Skeletal muscle tissue (tissue), 4 donors: ENCODE data around the gene OR51I2. TPM values are rescaled to one million over a fixed set of nuclear protein-coding genes. Genes with fewer than 3 reads are reported as not detected.

ENCODE experiments used
- H3K27ac ChIP-seq: one replicate; pipeline ENCODE4 v1.7.0; 2013; ENCODE audit warnings: mild to moderate bottlenecking, low read depth, low read length, inconsistent platforms
- H3K27me3 ChIP-seq, 3 donors: one replicate each; pipeline ENCODE4 v1.7.0; 2013; ENCODE audit warnings: low read length in 3 of 3; ENCODE audit not compliant: control insufficient read depth in 3 of 3, insufficient read depth in 3 of 3
- H3K36me3 ChIP-seq, 3 donors: one replicate each; pipeline ENCODE4 v1.7.0; 2013; ENCODE audit warnings: low read length in 3 of 3; ENCODE audit not compliant: control insufficient read depth in 3 of 3, insufficient read depth in 3 of 3
- H3K4me1 ChIP-seq, 3 donors: one replicate each; pipeline ENCODE4 v1.7.0; 2013; ENCODE audit warnings: low read length in 3 of 3, mild to moderate bottlenecking in 3 of 3; ENCODE audit not compliant: control insufficient read depth in 3 of 3, insufficient read depth in 3 of 3
- H3K4me3 ChIP-seq, 3 donors: one replicate each; pipeline ENCODE4 v1.7.0; 2013; ENCODE audit warnings: low read length in 3 of 3
- H3K9ac ChIP-seq, 3 donors: one replicate each; pipeline ENCODE4 v1.7.0; 2013; ENCODE audit warnings: low read length in 3 of 3, mild to moderate bottlenecking in 3 of 3, moderate library complexity in 2 of 3, low read depth in 1 of 3
- H3K9me3 ChIP-seq, 3 donors: one replicate each; pipeline ENCODE4 v1.7.0; 2013; ENCODE audit warnings: low read length in 3 of 3; ENCODE audit not compliant: control insufficient read depth in 3 of 3
- total RNA-seq: library from RNA; depleted of rRNA; stranded (reverse); fragments of >200 nt; gene quantifications from one replicate; pipeline ENCODE4 v1.2.3, GENCODE V29; 2014
- donor health status: Osteomylitis.

OR51I2 gene, protein sequence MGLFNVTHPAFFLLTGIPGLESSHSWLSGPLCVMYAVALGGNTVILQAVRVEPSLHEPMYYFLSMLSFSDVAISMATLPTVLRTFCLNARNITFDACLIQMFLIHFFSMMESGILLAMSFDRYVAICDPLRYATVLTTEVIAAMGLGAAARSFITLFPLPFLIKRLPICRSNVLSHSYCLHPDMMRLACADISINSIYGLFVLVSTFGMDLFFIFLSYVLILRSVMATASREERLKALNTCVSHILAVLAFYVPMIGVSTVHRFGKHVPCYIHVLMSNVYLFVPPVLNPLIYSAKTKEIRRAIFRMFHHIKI
- total RNA-seq, result not detected

- H3K27ac ChIP-seq, result no peak within 1 kb of the TSS
- H3K4me3 ChIP-seq, result no peak within 1 kb of the TSS
- H3K9ac ChIP-seq, result no peak within 1 kb of the TSS
- no peaks in the 10 kb centered on the region for H3K9me3 ChIP-seq
- no peaks in the 10 kb centered on the region for H3K27me3 ChIP-seq
- no peaks in the 10 kb centered on the region for H3K4me1 ChIP-seq
- no peaks in the 10 kb centered on the region for H3K36me3 ChIP-seq
Measured at GRCh38 chr11:5449023-5449422, at the start of gene OR51I2. TSS of gene OR51I2 (plus strand) at chr11:5449323. CDS start at chr11:5453489, 4,166 bp downstream.

DNA sequence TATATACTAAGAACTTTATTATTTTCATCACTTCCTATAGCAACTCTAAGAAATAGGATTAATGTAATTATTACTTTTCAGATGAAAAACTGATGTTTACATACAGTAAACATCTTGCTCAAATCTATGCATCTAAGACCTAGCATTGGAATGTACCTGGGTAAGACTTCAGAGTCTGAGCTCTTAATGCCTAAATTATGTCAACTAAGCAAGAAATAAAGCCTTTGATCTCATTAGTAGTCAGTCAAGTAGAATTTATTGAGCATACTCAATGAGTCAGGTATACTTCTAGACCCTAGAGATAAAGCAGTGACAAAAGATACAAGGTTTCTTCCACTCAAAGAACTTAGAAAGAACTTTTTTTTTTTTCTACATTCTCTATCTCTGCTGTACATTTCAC, 44.0 kb upstream of the OR51I2 start:
- Histone ChIP-seq H3K27me3 (no peaks in the 10 kb centered on the region), H3K4me1 (no peaks in the 10 kb centered on the region), H3K36me3 (no peaks in the 10 kb centered on the region), H3K9me3 (peaks cover 0 to 2% (median 0%) of the 10 kb centered on the region in 3 donors), H3K4me3 (no peak overlapping the region), H3K27ac (no peak overlapping the region), H3K9ac (no peak overlapping the region)

- H3K9me3 ChIP-seq, result no peaks in the 10 kb centered on the region
- no peak overlapping the region for H3K27ac ChIP-seq
- no peaks in the 10 kb centered on the region for H3K36me3 ChIP-seq
- H3K9ac ChIP-seq, result no peak overlapping the region
- no peaks in the 10 kb centered on the region for H3K27me3 ChIP-seq
- H3K4me3 ChIP-seq, result no peak overlapping the region
- no peaks in the 10 kb centered on the region for H3K4me1 ChIP-seq
Measured at GRCh38 chr11:5420993-5421392, 28.1 kb upstream of the OR51I2 start.

GRCh38 chr11:5421811-5422210, 27.3 kb upstream of the OR51I2 start, which contains the start of gene OR51Q1:
TSS of gene OR51Q1 (plus strand) at chr11:5422111. CDS start at chr11:5422201, 90 bp downstream.
- H3K36me3 ChIP-seq, result no peaks in the 10 kb centered on the region
- no peaks in the 10 kb centered on the region for H3K4me1 ChIP-seq

DNA sequence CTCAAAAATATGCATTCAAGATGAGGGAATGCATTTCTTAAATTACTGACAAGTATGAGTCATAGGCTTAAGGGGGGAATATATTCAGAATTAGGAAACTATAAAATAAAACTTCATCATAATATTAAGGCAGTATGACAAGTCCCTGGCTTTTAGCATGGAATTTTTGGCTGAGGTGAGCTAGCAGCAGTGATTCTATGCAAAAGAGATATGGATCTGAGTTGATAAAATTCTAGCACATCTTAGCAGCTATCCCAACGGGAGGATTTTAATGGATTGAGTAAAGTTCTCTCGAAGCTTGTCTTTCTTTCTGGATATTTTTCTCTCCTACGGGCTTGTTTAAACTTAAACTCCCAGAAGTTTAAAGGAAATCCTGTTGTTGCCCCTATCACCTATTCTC, 26.0 kb upstream of the OR51I2 start:
- Histone ChIP-seq H3K9ac (no peak overlapping the region), H3K27ac (no peak overlapping the region), H3K36me3 (no peaks in the 10 kb centered on the region), H3K9me3 (no peaks in the 10 kb centered on the region), H3K4me3 (no peak overlapping the region), H3K27me3 (no peaks in the 10 kb centered on the region), H3K4me1 (no peaks in the 10 kb centered on the region)

More at GRCh38 chr11:5421811-5422210, 27.3 kb upstream of the OR51I2 start, which contains the start of gene OR51Q1:
- Histone ChIP-seq H3K9me3 (no peaks in the 10 kb centered on the region), H3K27ac (no peak within 1 kb of the TSS), H3K9ac (no peak within 1 kb of the TSS), H3K4me3 (no peak within 1 kb of the TSS), H3K27me3 (no peaks in the 10 kb centered on the region)

GRCh38 chr11:5441414-5441813, 7.7 kb upstream of the OR51I2 start, which contains the start of gene OR51I1:
TSS of gene OR51I1 (minus strand) at chr11:5441514. CDS start at chr11:5441514, 0 bp downstream.
- Histone ChIP-seq H3K9ac (no peak within 1 kb of the TSS), H3K4me1 (no peaks in the 10 kb centered on the region), H3K9me3 (no peaks in the 10 kb centered on the region), H3K4me3 (no peak within 1 kb of the TSS), H3K36me3 (no peaks in the 10 kb centered on the region), H3K27ac (no peak within 1 kb of the TSS), H3K27me3 (no peaks in the 10 kb centered on the region)

DNA sequence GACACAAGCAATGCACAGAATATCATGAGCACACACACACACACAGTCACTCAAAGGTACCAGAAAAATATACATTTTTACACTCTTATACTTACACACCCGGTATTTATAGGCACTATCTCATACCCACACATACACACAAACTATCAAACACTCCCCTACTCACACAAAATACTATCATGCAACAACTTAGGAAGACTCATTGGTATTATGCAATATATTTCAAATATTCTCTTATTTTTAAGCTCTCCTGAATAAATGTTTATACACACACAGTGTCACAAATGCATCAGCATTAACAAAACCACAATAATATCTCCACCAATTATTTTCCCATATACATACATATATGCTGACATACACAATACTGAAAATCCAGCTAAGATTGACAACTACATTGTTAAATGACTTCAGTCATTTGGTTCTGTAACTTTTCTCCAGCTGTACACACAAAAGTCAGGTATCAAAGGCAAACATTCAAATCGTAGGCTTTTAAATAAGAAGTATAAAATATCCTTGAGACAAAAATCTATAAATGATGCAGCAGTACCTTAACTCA, 5.2 kb upstream of the OR51I2 start:
- no peaks in the 10 kb centered on the region for H3K4me1 ChIP-seq
- no peaks in the 10 kb centered on the region for H3K36me3 ChIP-seq
- H3K4me3 ChIP-seq, result no peak overlapping the region
- H3K9ac ChIP-seq, result no peak overlapping the region
- no peaks in the 10 kb centered on the region for H3K27me3 ChIP-seq
- H3K9me3 ChIP-seq, result no peaks in the 10 kb centered on the region
- no peak overlapping the region for H3K27ac ChIP-seq

DNA sequence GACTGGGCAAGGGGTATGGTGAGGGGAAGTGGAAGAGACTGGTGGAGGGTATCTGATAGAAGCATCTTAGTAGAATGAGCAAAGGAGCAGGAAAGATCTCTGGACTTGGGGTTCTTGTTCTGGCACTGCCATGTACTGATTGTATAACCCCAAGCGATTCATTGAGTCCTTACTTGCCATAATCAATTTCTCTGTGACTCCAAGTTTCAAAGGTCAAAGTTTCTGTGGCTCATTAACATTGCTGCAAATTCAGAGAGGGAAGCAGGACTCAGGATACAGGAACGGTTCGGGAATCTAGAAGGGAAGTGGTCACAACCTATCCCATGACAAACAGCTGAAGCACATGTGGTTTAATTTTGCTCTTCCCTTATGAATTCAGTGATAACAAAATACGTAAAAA, 309 bp downstream of the OR51I2 start:
- Histone ChIP-seq H3K27ac (no peak overlapping the region), H3K27me3 (no peaks in the 10 kb centered on the region), H3K9me3 (no peaks in the 10 kb centered on the region), H3K4me1 (no peaks in the 10 kb centered on the region), H3K36me3 (no peaks in the 10 kb centered on the region), H3K4me3 (no peak overlapping the region), H3K9ac (no peak overlapping the region)

GRCh38 chr11:5460983-5461621, 12.0 kb downstream of the OR51I2 start:
- Histone ChIP-seq H3K27ac (no peak overlapping the region), H3K27me3 (no peaks in the 10 kb centered on the region), H3K36me3 (no peaks in the 10 kb centered on the region), H3K4me3 (no peak overlapping the region), H3K4me1 (no peaks in the 10 kb centered on the region), H3K9me3 (no peaks in the 10 kb centered on the region), H3K9ac (no peak overlapping the region)

GRCh38 chr11:5467527-5467926, 18.4 kb downstream of the OR51I2 start:
- Histone ChIP-seq H3K9ac (no peak overlapping the region), H3K36me3 (no peaks in the 10 kb centered on the region)

More at GRCh38 chr11:5467527-5467926, 18.4 kb downstream of the OR51I2 start:
- Histone ChIP-seq H3K4me1 (no peaks in the 10 kb centered on the region), H3K27ac (no peak overlapping the region), H3K27me3 (peaks cover 0 to 3% (median 0%) of the 10 kb centered on the region in 3 donors), H3K9me3 (no peaks in the 10 kb centered on the region), H3K4me3 (no peak overlapping the region)
